Stomach (tissue), 4 donors: ENCODE measurements around the gene RFX2.

ENCODE experiments used
- CTCF ChIP-seq, 7 experiments: fragments of 450-650 bp in 4 of 7; fragments of 200-600 bp in 3 of 7; sonication (generic) in 3 of 7; IDR thresholded peaks; one replicate each; pipeline ENCODE4 v1.5.1; 2016 to 2019; ENCODE audit warnings: antibody characterized with exemption in 7 of 7, control low read depth in 2 of 7, mild to moderate bottlenecking in 1 of 7
- EP300 ChIP-seq: sonication (generic); formaldehyde crosslinking; IDR thresholded peaks from one replicate; pipeline ENCODE4 v1.6.1; 2017; ENCODE audit warnings: antibody characterized with exemption
- POLR2A ChIP-seq, 4 donors: fragments of 450-650 bp; IDR thresholded peaks; one replicate each; pipeline ENCODE4 v1.6.1; 2016; ENCODE audit warnings: antibody characterized with exemption in 4 of 4, control low read depth in 2 of 4, mild to moderate bottlenecking in 1 of 4, moderate library complexity in 1 of 4
- POLR2AphosphoS5 ChIP-seq, 3 donors: sonication (generic); formaldehyde crosslinking; IDR thresholded peaks; one replicate each; pipeline ENCODE4 v1.6.1; 2016; ENCODE audit warnings: antibody characterized with exemption in 3 of 3

- TF ChIP-seq CTCF (IDR thresholded peaks at IDR 0.05) (no peak), EP300 (no peak), POLR2AphosphoS5 (IDR thresholded peaks at IDR 0.05) (peak in 1 of 3 donors; percentile 23), POLR2A (IDR thresholded peaks at IDR 0.05) (no peak)
Measured at GRCh38 chr19:6076675-6077463, 33.4 kb downstream of the RFX2 start.
